Ramos (cell line): ENCODE results near the gene ZDHHC18.
"Not testable (repeated sequence)": the region's sequence is repeated elsewhere in the genome, so short reads cannot be mapped to it uniquely, and the experiment has no call there.

ENCODE experiments used
- in situ Hi-C: fragments of 300-500 bp; cut with MboI; formaldehyde crosslinking; loops from one replicate; pipeline ENCODE4 v1.14.3; 2022; ENCODE audit warnings: low sequenced_read_pairs; ENCODE audit not compliant: unreplicated experiment

The ZDHHC18 gene

GRCh38 chr1:26831546-26832248, 5.2 kb downstream of the ZDHHC18 start:
- in situ Hi-C loops: no loop called here

GRCh38 chr1:26832249-26832960, 5.9 kb downstream of the ZDHHC18 start:
- in situ Hi-C loops: no loop called here

- in situ Hi-C loops: no loop called here
Observed at GRCh38 chr1:26833432-26834405, 7.2 kb downstream of the ZDHHC18 start.

GRCh38 chr1:26837665-26838064, 11.2 kb downstream of the ZDHHC18 start:
- in situ Hi-C loops: not testable (repeated sequence)

GRCh38 chr1:26838474-26839338, 12.2 kb downstream of the ZDHHC18 start:
- in situ Hi-C loops: no loop called here

GRCh38 chr1:26839339-26839722, 12.8 kb downstream of the ZDHHC18 start:
- in situ Hi-C loops: no loop called here

GRCh38 chr1:26839779-26840178, 13.3 kb downstream of the ZDHHC18 start:
- in situ Hi-C loops: no loop called here

- in situ Hi-C loops: no loop called here
Observed at GRCh38 chr1:26844424-26845196, 18.1 kb downstream of the ZDHHC18 start.

GRCh38 chr1:26847826-26848225, 21.3 kb downstream of the ZDHHC18 start:
- in situ Hi-C loops: not testable (repeated sequence)

- in situ Hi-C loops: no loop called here
Observed at GRCh38 chr1:26848499-26848898, 22.0 kb downstream of the ZDHHC18 start.

- in situ Hi-C loops: no loop called here
Observed at GRCh38 chr1:26848941-26849774, 22.7 kb downstream of the ZDHHC18 start.

GRCh38 chr1:26851106-26851684, 24.7 kb downstream of the ZDHHC18 start:
- in situ Hi-C loops: no loop called here

- in situ Hi-C loops: no loop called here
Observed at GRCh38 chr1:26852701-26853100, 26.2 kb downstream of the ZDHHC18 start.

GRCh38 chr1:26853156-26853555, 26.7 kb downstream of the ZDHHC18 start:
- in situ Hi-C loops: no loop called here

GRCh38 chr1:26853600-26853999, 27.1 kb downstream of the ZDHHC18 start:
- in situ Hi-C loops: no loop called here

- in situ Hi-C loops: no loop called here
Observed at GRCh38 chr1:26854906-26855305, 28.4 kb downstream of the ZDHHC18 start.

- in situ Hi-C loops: no loop called here
Observed at GRCh38 chr1:26855636-26856035, 29.1 kb downstream of the ZDHHC18 start.

- in situ Hi-C loops: no loop called here
Observed at GRCh38 chr1:26856181-26856580, 29.7 kb downstream of the ZDHHC18 start.
